Loucy (cell line): Measurements from ENCODE around the gene APOL4.

Source experiments
- H2AFZ ChIP-seq: fragments of 200-600 bp; sonication (generic); 2 replicates; pipeline ENCODE4 v1.6.0; 2016; ENCODE audit warnings: antibody characterized with exemption, mild to moderate bottlenecking, low read length, moderate library complexity
- H3F3A ChIP-seq: fragments of 200-600 bp; 2 replicates; pipeline ENCODE4 v1.6.0; 2016; ENCODE audit warnings: antibody characterized with exemption, low read depth, mild to moderate bottlenecking
- H3K27me3 ChIP-seq: fragments of 200-600 bp; sonication (generic); 2 replicates; pipeline ENCODE4 v1.6.1; 2014; ENCODE audit warnings: low read length, mild to moderate bottlenecking; ENCODE audit not compliant: insufficient read depth, poor library complexity, severe bottlenecking
- H3K36me3 ChIP-seq: fragments of 200-600 bp; sonication (generic); 2 replicates; pipeline ENCODE4 v1.6.1; 2016; ENCODE audit warnings: low read length; ENCODE audit not compliant: insufficient read depth
- H3K4me1 ChIP-seq: fragments of 200-600 bp; sonication (generic); 2 replicates; pipeline ENCODE4 v1.5.1; 2014; ENCODE audit warnings: low read length, mild to moderate bottlenecking; ENCODE audit not compliant: insufficient read depth, poor library complexity, severe bottlenecking
- H3K4me2 ChIP-seq: fragments of 200-600 bp; sonication (generic); 2 replicates; pipeline ENCODE4 v1.6.0; 2014; ENCODE audit warnings: antibody characterized with exemption, low read length, low read depth, mild to moderate bottlenecking; ENCODE audit not compliant: poor library complexity, severe bottlenecking
- H3K4me3 ChIP-seq: fragments of 200-600 bp; sonication (generic); 2 replicates; pipeline ENCODE4 v1.5.1; 2014; ENCODE audit warnings: low read length, mild to moderate bottlenecking, mixed read lengths; ENCODE audit not compliant: poor library complexity, severe bottlenecking
- H3K79me2 ChIP-seq: fragments of 200-600 bp; sonication (generic); 2 replicates; pipeline ENCODE4 v1.6.1; 2014; ENCODE audit warnings: low read length; ENCODE audit not compliant: insufficient read depth
- H3K9ac ChIP-seq: fragments of 200-600 bp; sonication (generic); 2 replicates; pipeline ENCODE4 v1.6.0; 2014; ENCODE audit warnings: mild to moderate bottlenecking, low read depth, low read length, moderate library complexity; ENCODE audit not compliant: poor library complexity, severe bottlenecking
- H3K9me2 ChIP-seq: fragments of 200-600 bp; sonication (generic); replicated peaks from 2 replicates; pipeline ENCODE4 v1.6.1; 2016; ENCODE audit warnings: low read depth, low read length, mixed read lengths
- H3K9me3 ChIP-seq: fragments of 200-600 bp; sonication (generic); 2 replicates; pipeline ENCODE4 v1.6.1; 2014; ENCODE audit warnings: mild to moderate bottlenecking, antibody characterized with exemption, low read length, low read depth; ENCODE audit not compliant: insufficient read depth
- H4K20me1 ChIP-seq: fragments of 200-600 bp; sonication (generic); 2 replicates; pipeline ENCODE4 v1.6.0; 2014; ENCODE audit warnings: antibody characterized with exemption, low read length, mild to moderate bottlenecking; ENCODE audit not compliant: insufficient read depth, poor library complexity, severe bottlenecking
- CTCF ChIP-seq: fragments of 200-600 bp; sonication (generic); conservative IDR thresholded peaks from 2 replicates; pipeline ENCODE4 v1.5.1; 2014; ENCODE audit warnings: mild to moderate bottlenecking, antibody characterized with exemption, low read length
- EZH2phosphoT487 ChIP-seq: fragments of 200-600 bp; IDR thresholded peaks from 2 replicates; pipeline ENCODE4 v1.6.1; 2018; ENCODE audit warnings: antibody characterized with exemption, mild to moderate bottlenecking, moderate library complexity, borderline replicate concordance

APOL4 gene

GRCh38 chr22:36236388-36237319 is 35.0 kb upstream of the APOL4 start:
- no peaks in the 10 kb centered on the region for H3K36me3 ChIP-seq
- TF ChIP-seq CTCF = no peak
- no peak for TF ChIP-seq EZH2phosphoT487
- no peak overlapping the region for H2AFZ ChIP-seq
- no peaks in the 10 kb centered on the region for H3K9me3 ChIP-seq
- H3K4me1 ChIP-seq = peaks cover 47% of the 10 kb centered on the region
- no peaks in the 10 kb centered on the region for H3F3A ChIP-seq
- H4K20me1 ChIP-seq = no peaks in the 10 kb centered on the region
- peak overlapping the region; percentile 88 for H3K9ac ChIP-seq
- H3K27me3 ChIP-seq = no peaks in the 10 kb centered on the region
- peak overlapping the region; percentile 85 for H3K4me3 ChIP-seq
- H3K79me2 ChIP-seq = peaks cover 33% of the 10 kb centered on the region
- no peaks in the 10 kb centered on the region for H3K9me2 ChIP-seq
- H3K4me2 ChIP-seq = peak overlapping the region; percentile 88

- H3K27me3 ChIP-seq = no peaks in the 10 kb centered on the region
- H3K9me2 ChIP-seq = no peaks in the 10 kb centered on the region
- no peak overlapping the region for H2AFZ ChIP-seq
- no peaks in the 10 kb centered on the region for H3K9me3 ChIP-seq
- H3K4me3 ChIP-seq = no peak overlapping the region
- H3K4me2 ChIP-seq = peak overlapping the region; percentile 88
- H3K36me3 ChIP-seq = no peaks in the 10 kb centered on the region
- no peak for TF ChIP-seq CTCF
- no peak overlapping the region for H3K9ac ChIP-seq
- H3K79me2 ChIP-seq = peaks cover 33% of the 10 kb centered on the region
- H3K4me1 ChIP-seq = peaks cover 47% of the 10 kb centered on the region
- H3F3A ChIP-seq = no peaks in the 10 kb centered on the region
- no peaks in the 10 kb centered on the region for H4K20me1 ChIP-seq
These were observed 34.0 kb upstream of the APOL4 start for GRCh38 chr22:36235585-36235984.

- no peak for TF ChIP-seq EZH2phosphoT487
- no peak for TF ChIP-seq CTCF
- Histone ChIP-seq H3K4me1 (peaks cover 46% of the 10 kb centered on the region), H3K4me3 (no peak overlapping the region), H3K9me2 (no peaks in the 10 kb centered on the region), H3K9me3 (no peaks in the 10 kb centered on the region), H3F3A (no peaks in the 10 kb centered on the region), H3K36me3 (no peaks in the 10 kb centered on the region), H3K79me2 (peaks cover 33% of the 10 kb centered on the region), H3K4me2 (peak overlapping the region; percentile 31), H2AFZ (no peak overlapping the region), H4K20me1 (no peaks in the 10 kb centered on the region), H3K9ac (no peak overlapping the region), H3K27me3 (no peaks in the 10 kb centered on the region)
These were observed 33.3 kb upstream of the APOL4 start for GRCh38 chr22:36234919-36235318.
